CD14-positive monocyte (primary cell): Measurements from ENCODE around the gene RNF10. TPM values are rescaled to one million over a fixed set of nuclear protein-coding genes. Genes with fewer than 3 reads are reported as not detected.

ENCODE experiments used
- DNase-seq, 3 donors: peaks; one replicate each; pipeline ENCODE4 v3.0.0-alpha.2; 2011 to 2022
- H2AFZ ChIP-seq: 2 replicates; pipeline ENCODE4 v1.6.0; 2012; ENCODE audit warnings: mild to moderate bottlenecking, low read depth, low read length, inconsistent platforms; ENCODE audit not compliant: insufficient read depth, poor library complexity, severe bottlenecking
- H3K27ac ChIP-seq, 2 donors: 1 replicate in 1 of 2; 2 replicates in 1 of 2; pipeline ENCODE4 v1.5.1; 2012 to 2013; ENCODE audit warnings: low read length in 2 of 2, control low read depth in 1 of 2, inconsistent platforms in 1 of 2, low read depth in 1 of 2, mild to moderate bottlenecking in 1 of 2
- H3K27me3 ChIP-seq, 2 donors: one replicate each; pipeline versions ENCODE4 v1.6.0 to v1.6.1; 2011 to 2013; ENCODE audit warnings: low read length in 2 of 2; ENCODE audit not compliant: control insufficient read depth in 2 of 2, insufficient read depth in 2 of 2
- H3K36me3 ChIP-seq, 2 donors: replicated peaks in 1 of 2; 1 replicate in 1 of 2; 2 replicates in 1 of 2; pipeline versions ENCODE4 v1.5.1 to v1.6.1; 2012 to 2013; ENCODE audit warnings: low read length in 2 of 2, control low read depth in 1 of 2, inconsistent platforms in 1 of 2, mild to moderate bottlenecking in 1 of 2; ENCODE audit not compliant: insufficient read depth in 2 of 2, control insufficient read depth in 1 of 2
- H3K4me1 ChIP-seq, 2 donors: 1 replicate in 1 of 2; 2 replicates in 1 of 2; pipeline versions ENCODE4 v1.5.1 to v1.6.1; 2012 to 2013; ENCODE audit warnings: low read length in 2 of 2, control low read depth in 1 of 2, inconsistent platforms in 1 of 2, mild to moderate bottlenecking in 1 of 2, moderate library complexity in 1 of 2; ENCODE audit not compliant: insufficient read depth in 2 of 2, control insufficient read depth in 1 of 2
- H3K4me2 ChIP-seq: replicated peaks from 2 replicates; pipeline ENCODE3; 2012; ENCODE audit warnings: low read length, moderate library complexity, mild to moderate bottlenecking; ENCODE audit not compliant: poor library complexity, severe bottlenecking; ENCODE audit errors: extremely low read depth
- H3K4me3 ChIP-seq, 3 experiments: fragments of 200-600 bp in 1 of 3; sonication (generic) in 1 of 3; replicated peaks in 1 of 3; 1 replicate in 2 of 3; 2 replicates in 1 of 3; pipeline ENCODE4 v1.5.1; 2011 to 2013; ENCODE audit warnings: low read length in 3 of 3, mild to moderate bottlenecking in 3 of 3, control low read depth in 2 of 3, low read depth in 2 of 3, inconsistent platforms in 1 of 3, moderate library complexity in 1 of 3
- H3K79me2 ChIP-seq: 2 replicates; pipeline ENCODE4 v1.6.0; 2012; ENCODE audit warnings: mild to moderate bottlenecking, control low read depth, inconsistent platforms, low read length, moderate library complexity; ENCODE audit not compliant: insufficient read depth
- H3K9ac ChIP-seq: 2 replicates; pipeline ENCODE4 v1.6.0; 2017; ENCODE audit warnings: low read length, mild to moderate bottlenecking; ENCODE audit not compliant: insufficient read depth, poor library complexity, severe bottlenecking
- H3K9me3 ChIP-seq, 2 donors: replicated peaks in 1 of 2; 1 replicate in 1 of 2; 2 replicates in 1 of 2; pipeline versions ENCODE4 v1.5.1 to v1.6.1; 2012 to 2013; ENCODE audit warnings: low read length in 2 of 2, control low read depth in 1 of 2; ENCODE audit not compliant: control insufficient read depth in 1 of 2, insufficient read depth in 1 of 2
- H4K20me1 ChIP-seq: 2 replicates; pipeline ENCODE4 v1.6.0; 2012; ENCODE audit warnings: mild to moderate bottlenecking, low read length, control low read depth, moderate library complexity; ENCODE audit not compliant: insufficient read depth
- H3K27ac Mint-ChIP-seq, 7 donors: one replicate each; pipeline ENCODE4 v1.8.0; 2020; ENCODE audit warnings: mild to moderate bottlenecking in 7 of 7, mixed read lengths in 7 of 7, moderate library complexity in 6 of 7, inconsistent platforms in 2 of 7
- H3K27me3 Mint-ChIP-seq, 3 donors: one replicate each; pipeline ENCODE4 v1.8.0; 2021 to 2022; ENCODE audit warnings: low read depth in 3 of 3, mild to moderate bottlenecking in 3 of 3, mixed read lengths in 3 of 3, moderate library complexity in 3 of 3, inconsistent platforms in 1 of 3
- H3K36me3 Mint-ChIP-seq, 2 donors: one replicate each; pipeline ENCODE4 v1.8.0; 2020; ENCODE audit warnings: mixed read lengths in 2 of 2, inconsistent platforms in 1 of 2, mild to moderate bottlenecking in 1 of 2
- H3K4me1 Mint-ChIP-seq: one replicate; pipeline ENCODE4 v1.8.0; 2020; ENCODE audit warnings: mild to moderate bottlenecking, mixed read lengths
- H3K4me3 Mint-ChIP-seq, 2 donors: one replicate each; pipeline ENCODE4 v1.8.0; 2020; ENCODE audit warnings: mild to moderate bottlenecking in 2 of 2, mixed read lengths in 2 of 2, moderate library complexity in 1 of 2
- H3K9me3 Mint-ChIP-seq, 7 donors: one replicate each; pipeline ENCODE4 v1.8.0; 2020 to 2022; ENCODE audit warnings: mixed read lengths in 7 of 7, mild to moderate bottlenecking in 6 of 7, moderate library complexity in 6 of 7, inconsistent platforms in 2 of 7
- WGBS: methylation state at CpG from one replicate; pipeline ENCODE4 v1.1.5; 2013; ENCODE audit warnings: missing lambda C conversion rate; ENCODE audit not compliant: insufficient coverage; 5-methylcytosine and 5-hydroxymethylcytosine counted together
- intact Hi-C, 2 donors: fragments of 100-400 bp; cut with micrococcal nuclease; formaldehyde crosslinking; loops; one replicate each; pipeline versions ENCODE4 v1.15.0 to v1.15.1; 2023
- polyA plus RNA-seq, 3 donors: library from polyadenylated mRNA; depleted of rRNA in 1 of 3; unstranded in 2 of 3; stranded (reverse) in 1 of 3; fragments of 300-500 nt in 2 of 3; fragments of >200 nt in 1 of 3; fragmentation: Illumina TruSeq in 2 of 3; gene quantifications; 1 replicate in 2 of 3; 2 replicates in 1 of 3; pipeline ENCODE4 v1.2.3, GENCODE V29; 2012 to 2021
- TF ChIP-seq, protein P1 (sequence below): fragments of 200-600 bp; IDR thresholded peaks from one replicate; pipeline ENCODE4 v1.8.0; 2022; ENCODE audit warnings: antibody characterized with exemption, mild to moderate bottlenecking

RNF10 gene
- polyA plus RNA-seq, 3 donors = 62.4 to 178 (median 106) TPM

DNA sequence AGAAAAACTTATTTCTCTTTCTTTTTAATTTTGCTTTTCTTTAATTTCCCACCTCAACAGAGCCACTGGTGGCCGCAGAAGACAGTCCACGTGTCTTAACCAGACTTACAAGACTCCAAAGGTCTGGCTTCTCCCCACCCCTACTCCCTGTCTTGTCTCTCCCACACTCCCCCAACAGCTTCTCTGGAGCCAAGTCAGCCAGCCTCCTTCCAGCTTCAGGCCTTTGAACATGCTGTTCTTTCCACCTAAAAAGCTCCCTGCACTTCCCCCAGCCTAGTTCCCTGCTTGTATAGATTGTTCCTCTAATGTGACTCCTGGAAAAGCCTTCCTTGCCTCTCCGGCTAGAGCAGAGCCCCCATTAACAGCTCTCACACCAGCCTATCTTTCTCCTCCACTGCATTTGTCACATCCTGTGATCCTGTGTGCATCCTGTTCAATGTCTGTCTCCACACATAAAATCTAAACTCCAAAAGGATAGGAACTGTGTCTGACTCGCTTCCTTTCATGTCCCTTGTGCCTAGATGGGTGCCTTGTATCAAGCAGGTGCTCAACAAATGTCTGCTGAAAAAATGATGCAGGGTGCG lies 46.0 kb upstream of the RNF10 start:
- Mint-ChIP-seq H3K9me3 (no peaks in the 10 kb centered on the region), H3K27ac (no peak overlapping the region), H3K4me1 (peaks cover 12% of the 10 kb centered on the region), H3K4me3 (no peak overlapping the region), H3K27me3 (peaks cover 0 to 2% (median 1%) of the 10 kb centered on the region in 3 donors), H3K36me3 (no peaks in the 10 kb centered on the region)
- Histone ChIP-seq H4K20me1 (no peaks in the 10 kb centered on the region), H3K36me3 (no peaks in the 10 kb centered on the region), H3K9ac (no peak overlapping the region), H3K9me3 (no peaks in the 10 kb centered on the region), H2AFZ (no peak overlapping the region), H3K79me2 (no peaks in the 10 kb centered on the region), H3K27ac (no peak overlapping the region), H3K27me3 (no peaks in the 10 kb centered on the region), H3K4me1 (peaks cover 0 to 2% of the 10 kb centered on the region in 2 donors), H3K4me3 (no peak overlapping the region), H3K4me2 (no peak overlapping the region)
- 76% methylated on average over 5 of the region's 5 CpGs for WGBS
- TF ChIP-seq, protein P1, sequence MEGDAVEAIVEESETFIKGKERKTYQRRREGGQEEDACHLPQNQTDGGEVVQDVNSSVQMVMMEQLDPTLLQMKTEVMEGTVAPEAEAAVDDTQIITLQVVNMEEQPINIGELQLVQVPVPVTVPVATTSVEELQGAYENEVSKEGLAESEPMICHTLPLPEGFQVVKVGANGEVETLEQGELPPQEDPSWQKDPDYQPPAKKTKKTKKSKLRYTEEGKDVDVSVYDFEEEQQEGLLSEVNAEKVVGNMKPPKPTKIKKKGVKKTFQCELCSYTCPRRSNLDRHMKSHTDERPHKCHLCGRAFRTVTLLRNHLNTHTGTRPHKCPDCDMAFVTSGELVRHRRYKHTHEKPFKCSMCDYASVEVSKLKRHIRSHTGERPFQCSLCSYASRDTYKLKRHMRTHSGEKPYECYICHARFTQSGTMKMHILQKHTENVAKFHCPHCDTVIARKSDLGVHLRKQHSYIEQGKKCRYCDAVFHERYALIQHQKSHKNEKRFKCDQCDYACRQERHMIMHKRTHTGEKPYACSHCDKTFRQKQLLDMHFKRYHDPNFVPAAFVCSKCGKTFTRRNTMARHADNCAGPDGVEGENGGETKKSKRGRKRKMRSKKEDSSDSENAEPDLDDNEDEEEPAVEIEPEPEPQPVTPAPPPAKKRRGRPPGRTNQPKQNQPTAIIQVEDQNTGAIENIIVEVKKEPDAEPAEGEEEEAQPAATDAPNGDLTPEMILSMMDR = no peak
- DNase-seq = no peak
- intact Hi-C loops = no loop called here

DNA sequence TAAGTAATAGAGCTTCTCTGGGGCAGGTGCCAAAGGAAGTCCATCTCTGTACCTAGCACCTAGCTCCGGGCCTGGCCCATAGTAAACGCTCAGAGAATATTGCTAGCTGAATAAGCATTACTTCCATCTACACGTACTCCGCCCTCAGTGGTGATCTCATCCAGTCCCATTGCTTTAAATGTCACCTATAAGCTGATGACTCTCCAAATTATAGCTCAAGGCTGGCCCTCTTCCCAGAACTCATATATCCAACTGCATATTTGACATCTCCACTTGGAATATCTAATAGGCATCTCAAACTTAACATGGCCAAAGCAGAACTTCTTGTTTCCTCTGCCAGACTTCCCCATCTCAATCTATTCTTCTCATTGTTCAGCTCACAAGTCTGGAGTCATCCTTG lies 45.1 kb upstream of the RNF10 start:
- H3K4me3 Mint-ChIP-seq = no peak overlapping the region
- WGBS = 93% methylated on average over 4 of the region's 4 CpGs

More for the DNA sequence above, 45.1 kb upstream of the RNF10 start:
- no peak overlapping the region for H2AFZ ChIP-seq
- TF ChIP-seq, protein P1 = no peak
- H3K36me3 Mint-ChIP-seq = no peaks in the 10 kb centered on the region
- no peaks in the 10 kb centered on the region for H3K4me1 ChIP-seq
- intact Hi-C loops = no loop called here
- H3K9ac ChIP-seq = no peak overlapping the region
- no peaks in the 10 kb centered on the region for H3K9me3 ChIP-seq
- H3K4me1 Mint-ChIP-seq = peaks cover 3% of the 10 kb centered on the region
- no peaks in the 10 kb centered on the region for H3K9me3 Mint-ChIP-seq
- H3K27ac Mint-ChIP-seq = peak overlapping the region in 1 of 7 donors; percentile 67
- H3K27me3 ChIP-seq = no peaks in the 10 kb centered on the region
- no peak overlapping the region for H3K27ac ChIP-seq
- peaks cover 0 to 2% (median 1%) of the 10 kb centered on the region in 3 donors for H3K27me3 Mint-ChIP-seq
- H3K79me2 ChIP-seq = no peaks in the 10 kb centered on the region
- H3K4me2 ChIP-seq = no peak overlapping the region
- no peaks in the 10 kb centered on the region for H4K20me1 ChIP-seq
- H3K4me3 ChIP-seq = no peak overlapping the region
- no peaks in the 10 kb centered on the region for H3K36me3 ChIP-seq
- DNase-seq = no peak
